ENCODE results near the gene RCAN3.

- TF ChIP-seq SUPT20H (IDR thresholded peaks at IDR 0.05; ENCODE audit: borderline replicate concordance, control insufficient read depth, low read depth, low read length), result no peak
- TF ChIP-seq SP1 (IDR thresholded peaks at IDR 0.05; ENCODE audit: low read depth, low read length), result no peak
- TF ChIP-seq CTCF (IDR thresholded peaks at IDR 0.05 in 2 of 3, conservative IDR thresholded peaks at IDR 0.05 in 1 of 3; ENCODE audit: control insufficient read depth in 2 of 3, extremely low read depth in 1 of 3, insufficient read depth in 1 of 3, low read depth in 3 of 3, low read length in 3 of 3), result no peak
- no peak for TF ChIP-seq YY1 (IDR thresholded peaks at IDR 0.05; ENCODE audit: low read depth, low read length)
- no peak for TF ChIP-seq NFYB (IDR thresholded peaks at IDR 0.05; ENCODE audit: insufficient read depth, low read depth, low read length)
- TF ChIP-seq HSF1 (IDR thresholded peaks at IDR 0.05; ENCODE audit: low read depth, low read length), result no peak
- TF ChIP-seq REST (IDR thresholded peaks at IDR 0.05; ENCODE audit: low read depth, low read length), result no peak
- TF ChIP-seq ZNF207 (IDR thresholded peaks at IDR 0.05; ENCODE audit: borderline replicate concordance), result no peak
- TF ChIP-seq POLR2AphosphoS5 (IDR thresholded peaks at IDR 0.05; ENCODE audit: low read length), result no peak
- no peak for TF ChIP-seq POLR2A (IDR thresholded peaks at IDR 0.05; ENCODE audit: low read depth, low read length)
- no peak for TF ChIP-seq HDAC2 (IDR thresholded peaks at IDR 0.05)
- TF ChIP-seq KDM1A (IDR thresholded peaks at IDR 0.05; ENCODE audit: borderline replicate concordance), result no peak
- TF ChIP-seq MXI1 (IDR thresholded peaks at IDR 0.05; ENCODE audit: low read depth, low read length), result no peak
Observed at GRCh38 chr1:24557220-24557619, 54.6 kb downstream of the RCAN3 start.

Data from GM12878 (cell line).